ENCODE measurements around the gene ZNF570.

Gene ZNF570

DNA sequence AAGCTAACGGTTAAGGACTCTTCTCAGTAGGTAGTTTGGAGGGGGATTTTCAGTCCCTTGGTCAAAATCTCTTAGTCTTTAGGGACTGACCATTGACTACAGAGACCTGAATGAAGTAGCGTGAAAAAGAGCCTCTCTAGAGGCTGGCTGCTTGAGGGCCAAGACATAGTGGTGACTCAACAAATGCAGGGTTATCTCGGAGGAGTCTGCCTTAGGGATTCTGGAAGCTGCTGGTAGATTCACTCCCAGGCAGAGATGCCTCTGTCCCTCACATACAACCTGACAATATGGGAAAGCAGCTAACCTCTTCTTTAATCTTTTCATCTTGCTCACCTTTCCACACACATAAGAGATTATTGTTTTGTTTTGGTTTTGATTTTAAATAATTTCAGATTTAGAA, 42.7 kb downstream of the ZNF570 start:
- TF ChIP-seq CTCF (conservative IDR thresholded peaks at IDR 0.05) (no peak), ZFX (IDR thresholded peaks at IDR 0.05) (no peak)

GRCh38 chr19:37513397-37513796, 44.2 kb downstream of the ZNF570 start:
- no peak for TF ChIP-seq ZFX (IDR thresholded peaks at IDR 0.05)
- no peak overlapping the region for H3K27ac ChIP-seq

More for the DNA sequence above, 42.7 kb downstream of the ZNF570 start:
- no peak overlapping the region for H3K27ac ChIP-seq

- TF ChIP-seq CTCF (conservative IDR thresholded peaks at IDR 0.05) = no peak
- no peak for TF ChIP-seq ZFX (IDR thresholded peaks at IDR 0.05)
- no peak overlapping the region for H3K27ac ChIP-seq
Observed at GRCh38 chr19:37519890-37520289, 50.7 kb downstream of the ZNF570 start.

DNA sequence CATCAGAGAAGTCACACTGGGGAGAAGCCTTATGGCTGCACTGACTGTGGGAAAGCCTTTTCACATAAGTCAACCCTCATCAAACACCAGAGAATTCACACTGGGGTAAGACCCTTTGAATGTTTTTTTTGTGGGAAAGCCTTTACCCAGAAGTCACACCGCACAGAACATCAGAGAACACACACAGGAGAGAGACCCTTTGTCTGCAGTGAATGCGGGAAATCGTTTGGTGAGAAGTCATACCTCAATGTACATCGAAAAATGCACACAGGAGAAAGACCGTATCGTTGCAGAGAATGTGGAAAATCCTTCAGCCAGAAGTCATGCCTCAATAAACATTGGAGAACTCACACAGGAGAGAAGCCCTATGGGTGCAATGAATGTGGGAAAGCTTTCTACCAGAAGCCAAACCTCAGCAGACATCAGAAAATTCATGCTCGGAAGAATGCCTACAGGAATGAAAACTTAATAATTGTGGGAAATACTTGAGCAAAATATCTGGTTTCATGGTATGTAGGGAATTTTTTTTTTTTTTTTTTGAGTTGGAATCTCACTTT, 68.3 kb downstream of the ZNF570 start:
- H3K27ac ChIP-seq = no peak overlapping the region
- TF ChIP-seq CTCF (conservative IDR thresholded peaks at IDR 0.05) (no peak), ZFX (IDR thresholded peaks at IDR 0.05) (no peak)
